ENCODE results near the gene KRT78.

- TF ChIP-seq POLR2A (IDR thresholded peaks at IDR 0.05), result no peak
- TF ChIP-seq CTCF (IDR thresholded peaks at IDR 0.05), result no peak
Observed at GRCh38 chr12:52837413-52837741, 11.4 kb downstream of the KRT78 start.
